Heart right ventricle (tissue), 16 donors: Measurements from ENCODE around the gene NME9. TPM values are rescaled to one million over a fixed set of nuclear protein-coding genes. Genes with fewer than 3 reads are reported as not detected.

ENCODE experiments used
- ATAC-seq, 8 donors: fragments of 200-7000 bp; cut with Tn5 transposase; one replicate each; pipeline ENCODE4 v1.9.1; 2020; ENCODE audit warnings: mild to moderate bottlenecking in 8 of 8, moderate library complexity in 8 of 8, moderate number of reproducible peaks in 1 of 8
- DNase-seq, 2 donors: peaks; one replicate each; pipeline ENCODE4 v3.0.0-alpha.2; 2020
- H3K27ac ChIP-seq, 10 donors: fragments of 200-600 bp; sonication (generic) in 2 of 10; one replicate each; pipeline versions ENCODE4 v1.5.0 to v1.8.0; 2020 to 2022; ENCODE audit warnings: mild to moderate bottlenecking in 3 of 10
- H3K27me3 ChIP-seq, 7 donors: fragments of 200-600 bp; one replicate each; pipeline ENCODE4 v1.8.0; 2021 to 2022; ENCODE audit warnings: mild to moderate bottlenecking in 2 of 7
- H3K36me3 ChIP-seq, 9 donors: fragments of 200-600 bp; sonication (generic) in 1 of 9; one replicate each; pipeline versions ENCODE4 v1.5.0 to v1.8.0; 2020 to 2022; ENCODE audit warnings: mild to moderate bottlenecking in 2 of 9
- H3K4me1 ChIP-seq, 9 donors: fragments of 200-600 bp; sonication (generic) in 1 of 9; one replicate each; pipeline versions ENCODE4 v1.5.0 to v1.8.0; 2020 to 2022; ENCODE audit warnings: mild to moderate bottlenecking in 4 of 9
- H3K4me3 ChIP-seq, 10 donors: fragments of 200-600 bp; sonication (generic) in 2 of 10; one replicate each; pipeline versions ENCODE4 v1.5.0 to v1.8.0; 2020 to 2022; ENCODE audit warnings: mild to moderate bottlenecking in 7 of 10, moderate library complexity in 2 of 10
- H3K9me3 ChIP-seq, 11 donors: fragments of 200-600 bp in 10 of 11; sonication (generic) in 2 of 11; one replicate each; pipeline versions ENCODE4 v1.5.0 to v1.8.0; 2013 to 2022; ENCODE audit warnings: mild to moderate bottlenecking in 2 of 11, control low read depth in 1 of 11, moderate library complexity in 1 of 11
- whole genome bisulfite sequencing, 2 donors: extraction: QIAGEN DNeasy Blood & Tissue Kit; methylation state at CpG; one replicate each; pipeline ENCODE4 v1.1.7; 2013; ENCODE audit warnings: inconsistent platforms in 1 of 2; 5-methylcytosine and 5-hydroxymethylcytosine counted together
- intact Hi-C, 10 donors: fragments of 100-400 bp; cut with DNase I; formaldehyde crosslinking; loops; one replicate each; pipeline versions ENCODE4 v1.11.1 to v1.14.2; 2022
- polyA plus RNA-seq, 2 donors: library from polyadenylated mRNA; stranded (reverse); fragments of 200-250 nt; gene quantifications; one replicate each; pipeline ENCODE4 v1.2.3, GENCODE V29; 2013
- total RNA-seq, 10 donors: library from RNA; stranded (reverse); fragmentation: NEBNext Ultra II Directional in 3 of 10; extraction: Animal tissue kit (Norgen Biotek cat#: 25700) in 3 of 10; gene quantifications; one replicate each; pipeline versions ENCODE4 v1.2.1 to v1.2.4, GENCODE V29; 2021 to 2023
- TF ChIP-seq, protein P1 (sequence below), 9 donors: fragments of 200-600 bp; sonication (generic) in 2 of 9; IDR thresholded peaks; one replicate each; pipeline versions ENCODE4 v1.5.0 to v1.8.0; 2021 to 2022; ENCODE audit warnings: antibody characterized with exemption in 9 of 9, mild to moderate bottlenecking in 5 of 9, moderate library complexity in 1 of 9
- donor health status: Arrhythmogenic right ventricular cardiomyopathy.
- donor health status: ischemic (EF 13 %, LVEDD 7.1; RV severe dilation, severe dysfunction).
- donor health status: healthy with polysubstance abuse.
- donor health status: DM: no; HTN: yes; CAD: no.
- donor health status: DM: no; HTN: no; CAD: no.
- donor health status: ischemic (EF 25% LVEDD 6.9; RV normal size, moderate dysfunction).
- donor health status: ischemic (EF 25% LVEDD 5.7; RV mildly dilated, moderate dysfunction).
- donor health status: healthy.
- donor health status: DM: yes; HTN: yes; CAD: no.
- donor health status: Ischemic cardiomyopathy.
- donor health status: ischemic (EF 35%, LVEDD 5.7; RV mildly dilated, moderate dysfunction).
- donor health status: nonischemic (EF 11% LVEDD 7.7; RV severe dilation, severe dysfunction).
- donor health status: DM: yes; HTN: yes; CAD: no.
- donor health status: PGD.
- donor health status: ischemic (EF 29% LVEDD 5.4; RV normal size, mild dysfunction).
- donor health status: nonischemic (EF 23%, LVEDD 6.1; RV moderate dilation, normal function).

The NME9 gene
- total and polyA plus RNA-seq, 12 donors: 0.15 to 0.44 TPM; not detected in 10

- Histone ChIP-seq H3K36me3 (no peaks in the 10 kb centered on the region), H3K4me3 (no peak overlapping the region), H3K9me3 (no peaks in the 10 kb centered on the region), H3K27me3 (no peaks in the 10 kb centered on the region), H3K27ac (peak overlapping the region; percentile 30 to 94 (median 82)), H3K4me1 (peaks cover 53 to 100% (median 92%) of the 10 kb centered on the region in 9 donors)
- ATAC-seq (peak in 6 of 8 donors; percentile 31 to 50 (median 39)), DNase-seq (peak in 1 of 2 donors; percentile 50)
- intact Hi-C loops: loop anchor here in 1 of 10 donors (5.0 kb wide), 1 partner anchor 33 kb away; no protein-coding TSS in a partner anchor
- TF ChIP-seq, protein P1, sequence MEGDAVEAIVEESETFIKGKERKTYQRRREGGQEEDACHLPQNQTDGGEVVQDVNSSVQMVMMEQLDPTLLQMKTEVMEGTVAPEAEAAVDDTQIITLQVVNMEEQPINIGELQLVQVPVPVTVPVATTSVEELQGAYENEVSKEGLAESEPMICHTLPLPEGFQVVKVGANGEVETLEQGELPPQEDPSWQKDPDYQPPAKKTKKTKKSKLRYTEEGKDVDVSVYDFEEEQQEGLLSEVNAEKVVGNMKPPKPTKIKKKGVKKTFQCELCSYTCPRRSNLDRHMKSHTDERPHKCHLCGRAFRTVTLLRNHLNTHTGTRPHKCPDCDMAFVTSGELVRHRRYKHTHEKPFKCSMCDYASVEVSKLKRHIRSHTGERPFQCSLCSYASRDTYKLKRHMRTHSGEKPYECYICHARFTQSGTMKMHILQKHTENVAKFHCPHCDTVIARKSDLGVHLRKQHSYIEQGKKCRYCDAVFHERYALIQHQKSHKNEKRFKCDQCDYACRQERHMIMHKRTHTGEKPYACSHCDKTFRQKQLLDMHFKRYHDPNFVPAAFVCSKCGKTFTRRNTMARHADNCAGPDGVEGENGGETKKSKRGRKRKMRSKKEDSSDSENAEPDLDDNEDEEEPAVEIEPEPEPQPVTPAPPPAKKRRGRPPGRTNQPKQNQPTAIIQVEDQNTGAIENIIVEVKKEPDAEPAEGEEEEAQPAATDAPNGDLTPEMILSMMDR (IDR thresholded peaks at IDR 0.05): no peak
- 71 to 79% methylated on average over 6 of the region's 6 CpGs for WGBS, 2 donors
Observed at GRCh38 chr3:138364356-138365252, 35.0 kb upstream of the NME9 start.

DNA sequence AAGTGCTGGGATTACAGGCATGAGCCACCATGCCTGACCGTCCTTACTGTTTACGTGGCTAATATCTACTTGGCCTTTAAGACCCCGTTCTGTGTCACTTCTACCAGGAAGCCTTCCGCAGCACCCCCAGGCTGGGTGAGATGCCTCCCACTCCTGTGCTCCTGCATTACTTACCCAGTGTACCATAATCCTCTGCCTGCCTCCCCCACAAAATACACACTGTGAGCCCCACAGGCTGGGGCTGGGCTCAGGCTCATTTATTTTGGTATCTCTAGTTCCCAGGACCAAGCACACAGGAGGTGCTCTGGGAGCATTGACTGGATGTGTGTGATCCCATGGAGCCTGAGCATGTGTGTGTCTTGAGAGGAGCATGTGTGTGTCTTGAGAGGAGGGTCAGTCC lies 33.7 kb upstream of the NME9 start:
- ATAC-seq: no peak
- intact Hi-C loops: loop anchor here in 1 of 10 donors (5.0 kb wide), 1 partner anchor 34 kb away; no protein-coding TSS in a partner anchor
- Histone ChIP-seq H3K27me3 (no peaks in the 10 kb centered on the region), H3K4me3 (no peak overlapping the region), H3K36me3 (no peaks in the 10 kb centered on the region), H3K9me3 (no peaks in the 10 kb centered on the region), H3K27ac (peak overlapping the region in 7 of 10 donors; percentile 26 to 99 (median 77)), H3K4me1 (peaks cover 48 to 100% (median 92%) of the 10 kb centered on the region in 9 donors)
- WGBS, 2 donors: 91 to 97% methylated on average over 4 of the region's 4 CpGs
- TF ChIP-seq, protein P1 (IDR thresholded peaks at IDR 0.05): no peak
- no peak for DNase-seq

- Histone ChIP-seq H3K36me3 (peaks cover 0 to 3% (median 0%) of the 10 kb centered on the region in 9 donors), H3K27me3 (no peaks in the 10 kb centered on the region), H3K4me3 (no peak overlapping the region), H3K4me1 (peaks cover 42 to 100% (median 90%) of the 10 kb centered on the region in 9 donors), H3K27ac (peak overlapping the region in 8 of 10 donors; percentile 43 to 99 (median 77)), H3K9me3 (no peaks in the 10 kb centered on the region)
- TF ChIP-seq, protein P1 (IDR thresholded peaks at IDR 0.05): peak in 1 of 9 donors; percentile 13
- WGBS, 2 donors: 77 to 79% methylated on average over 7 of the region's 7 CpGs
- DNase-seq (no peak), ATAC-seq (no peak)
- intact Hi-C loops: loop anchor here in 1 of 10 donors (5.0 kb wide), 1 partner anchor 35 kb away; no protein-coding TSS in a partner anchor
Observed at GRCh38 chr3:138362538-138362937, 32.9 kb upstream of the NME9 start.

- Histone ChIP-seq H3K4me3 (no peak overlapping the region), H3K27ac (peak overlapping the region; percentile 13 to 99 (median 71)), H3K4me1 (peaks cover 46 to 100% (median 90%) of the 10 kb centered on the region in 9 donors), H3K27me3 (no peaks in the 10 kb centered on the region), H3K9me3 (no peaks in the 10 kb centered on the region), H3K36me3 (peaks cover 0 to 7% (median 0%) of the 10 kb centered on the region in 9 donors)
- peak in 6 of 8 donors; percentile 8 to 31 (median 20) for ATAC-seq
- TF ChIP-seq, protein P1 (IDR thresholded peaks at IDR 0.05): no peak
- intact Hi-C loops: loop anchor here in 1 of 10 donors (5.0 kb wide), 1 partner anchor 36 kb away; no protein-coding TSS in a partner anchor
- no peak for DNase-seq
- WGBS, 2 donors: 68 to 79% methylated on average over 7 of the region's 7 CpGs
Observed at GRCh38 chr3:138361561-138361971, 31.9 kb upstream of the NME9 start.
